WTC11 (cell line): ENCODE data around the gene MTA3. TPM values are rescaled to one million over a fixed set of nuclear protein-coding genes. Genes with fewer than 3 reads are reported as not detected.

Source experiments
- ATAC-seq: fragments of 200-7000 bp; cut with Tn5 transposase; 2 replicates; pipeline ENCODE4 v1.10.0; 2021; ENCODE audit warnings: mild to moderate bottlenecking, moderate library complexity
- CTCF ChIA-PET: fragments of 300-600 bp; sonication (Branson Sonifier 250); formaldehyde crosslinking; loops from one replicate; lab custom pipeline; 2021; ENCODE audit warnings: antibody characterized with exemption; lab: Charles Lee
- POLR2A ChIA-PET: fragments of 350-600 bp; sonication (Branson Sonifier 250); formaldehyde crosslinking; loops from one replicate; lab custom pipeline; 2021; ENCODE audit warnings: antibody characterized with exemption; lab: Charles Lee
- DNase-seq: peaks from one replicate; pipeline ENCODE4 v3.0.0; 2021; ENCODE audit warnings: low spot score
- H3K27ac Mint-ChIP-seq: 2 replicates; pipeline ENCODE4 v1.8.0; 2021; ENCODE audit warnings: mixed read lengths
- H3K27me3 Mint-ChIP-seq: 2 replicates; pipeline ENCODE4 v1.8.0; 2021; ENCODE audit warnings: low read depth, mild to moderate bottlenecking, moderate library complexity, mixed read lengths
- H3K36me3 Mint-ChIP-seq: 2 replicates; pipeline ENCODE4 v1.8.0; 2021; ENCODE audit warnings: mixed read lengths
- H3K4me1 Mint-ChIP-seq: 2 replicates; pipeline ENCODE4 v1.8.0; 2022; ENCODE audit warnings: mixed read lengths
- H3K4me3 Mint-ChIP-seq: 2 replicates; pipeline ENCODE4 v1.8.0; 2021; ENCODE audit warnings: mild to moderate bottlenecking, moderate library complexity, mixed read lengths
- H3K9me3 Mint-ChIP-seq: 2 replicates; pipeline ENCODE4 v1.8.0; 2021; ENCODE audit warnings: mixed read lengths
- AFF4 ChIP-seq: sonication (generic); formaldehyde crosslinking; IDR thresholded peaks from 2 replicates; pipeline ENCODE4 v1.8.1; 2023; ENCODE audit warnings: mild to moderate bottlenecking, missing genetic modification reagents, borderline replicate concordance
- FOXJ3 ChIP-seq: sonication (generic); formaldehyde crosslinking; IDR thresholded peaks from 2 replicates; pipeline ENCODE4 v1.9.0; 2021; ENCODE audit warnings: missing genetic modification reagents, mild to moderate bottlenecking, borderline replicate concordance
- FOXP1 ChIP-seq: sonication (generic); formaldehyde crosslinking; IDR thresholded peaks from 2 replicates; pipeline ENCODE4 v1.8.0; 2022; ENCODE audit warnings: missing genetic modification reagents, mild to moderate bottlenecking, moderate library complexity, borderline replicate concordance
- GABPB1 ChIP-seq: sonication (generic); formaldehyde crosslinking; IDR thresholded peaks from 2 replicates; pipeline ENCODE4 v1.8.1; 2023; ENCODE audit warnings: mild to moderate bottlenecking, missing genetic modification reagents
- JUN ChIP-seq: sonication (generic); formaldehyde crosslinking; IDR thresholded peaks from 2 replicates; pipeline ENCODE4 v1.8.0; 2023; ENCODE audit warnings: mild to moderate bottlenecking, missing genetic modification reagents
- MYBL2 ChIP-seq: sonication (generic); formaldehyde crosslinking; IDR thresholded peaks from 2 replicates; pipeline ENCODE4 v1.8.1; 2023; ENCODE audit warnings: mild to moderate bottlenecking, moderate library complexity, missing genetic modification reagents
- NFE2L1 ChIP-seq: sonication (generic); formaldehyde crosslinking; IDR thresholded peaks from 2 replicates; pipeline ENCODE4 v1.8.1; 2023; ENCODE audit warnings: missing genetic modification reagents
- NR1H2 ChIP-seq: sonication (generic); formaldehyde crosslinking; IDR thresholded peaks from 2 replicates; pipeline ENCODE4 v1.9.0; 2021; ENCODE audit warnings: mild to moderate bottlenecking, moderate library complexity, missing genetic modification reagents
- PRRX2 ChIP-seq: fragments of 250-450 bp; sonication (Bioruptor Pico); IDR thresholded peaks from 2 replicates; pipeline ENCODE4 v1.8.0; 2021; ENCODE audit warnings: mild to moderate bottlenecking
- STAT6 ChIP-seq: sonication (generic); formaldehyde crosslinking; conservative IDR thresholded peaks from 2 replicates; pipeline ENCODE4 v1.8.1; 2023; ENCODE audit warnings: mild to moderate bottlenecking, low read depth, missing genetic modification reagents, moderate library complexity
- TEAD4 ChIP-seq: sonication (generic); formaldehyde crosslinking; IDR thresholded peaks from 2 replicates; pipeline ENCODE4 v1.8.0; 2022; ENCODE audit warnings: mild to moderate bottlenecking, missing genetic modification reagents
- USF2 ChIP-seq: sonication (generic); formaldehyde crosslinking; IDR thresholded peaks from 2 replicates; pipeline ENCODE4 v1.8.1; 2023; ENCODE audit warnings: mild to moderate bottlenecking, missing genetic modification reagents, moderate library complexity
- ZNF396 ChIP-seq: fragments of 250-450 bp; sonication (Bioruptor Pico); IDR thresholded peaks from 2 replicates; pipeline ENCODE4 v1.8.0; 2021; ENCODE audit warnings: mild to moderate bottlenecking, moderate library complexity, borderline replicate concordance
- total RNA-seq: library from RNA; stranded (reverse); gene quantifications from 3 replicates; pipeline ENCODE4 v1.2.3, GENCODE V29; 2021
- TF ChIP-seq, protein P1 (sequence below): fragments of 250-450 bp; sonication (Bioruptor Pico); IDR thresholded peaks from 2 replicates; pipeline ENCODE4 v1.9.0; 2021; ENCODE audit warnings: mild to moderate bottlenecking, borderline replicate concordance
- TF ChIP-seq, protein P2 (sequence below): sonication (generic); formaldehyde crosslinking; IDR thresholded peaks from 2 replicates; pipeline ENCODE4 v1.8.1; 2022; ENCODE audit warnings: mild to moderate bottlenecking, missing genetic modification reagents, moderate library complexity, borderline replicate concordance
- TF ChIP-seq, protein P3 (sequence below): sonication (generic); formaldehyde crosslinking; IDR thresholded peaks from 2 replicates; pipeline ENCODE4 v1.8.0; 2023; ENCODE audit warnings: mild to moderate bottlenecking, missing genetic modification reagents
- TF ChIP-seq, protein P4 (sequence below): sonication (generic); formaldehyde crosslinking; IDR thresholded peaks from 2 replicates; pipeline ENCODE4 v1.8.0; 2022; ENCODE audit warnings: mild to moderate bottlenecking, missing genetic modification reagents

MTA3 gene
- total RNA-seq, 1 experiment from 2014 or later, result 153 TPM

- TF ChIP-seq PRRX2 (CRISPR knock-in tag), result no peak
- TF ChIP-seq TEAD4 (CRISPR knock-in tag), result no peak
- TF ChIP-seq ZNF396 (CRISPR knock-in tag), result no peak
- TF ChIP-seq, protein P1, sequence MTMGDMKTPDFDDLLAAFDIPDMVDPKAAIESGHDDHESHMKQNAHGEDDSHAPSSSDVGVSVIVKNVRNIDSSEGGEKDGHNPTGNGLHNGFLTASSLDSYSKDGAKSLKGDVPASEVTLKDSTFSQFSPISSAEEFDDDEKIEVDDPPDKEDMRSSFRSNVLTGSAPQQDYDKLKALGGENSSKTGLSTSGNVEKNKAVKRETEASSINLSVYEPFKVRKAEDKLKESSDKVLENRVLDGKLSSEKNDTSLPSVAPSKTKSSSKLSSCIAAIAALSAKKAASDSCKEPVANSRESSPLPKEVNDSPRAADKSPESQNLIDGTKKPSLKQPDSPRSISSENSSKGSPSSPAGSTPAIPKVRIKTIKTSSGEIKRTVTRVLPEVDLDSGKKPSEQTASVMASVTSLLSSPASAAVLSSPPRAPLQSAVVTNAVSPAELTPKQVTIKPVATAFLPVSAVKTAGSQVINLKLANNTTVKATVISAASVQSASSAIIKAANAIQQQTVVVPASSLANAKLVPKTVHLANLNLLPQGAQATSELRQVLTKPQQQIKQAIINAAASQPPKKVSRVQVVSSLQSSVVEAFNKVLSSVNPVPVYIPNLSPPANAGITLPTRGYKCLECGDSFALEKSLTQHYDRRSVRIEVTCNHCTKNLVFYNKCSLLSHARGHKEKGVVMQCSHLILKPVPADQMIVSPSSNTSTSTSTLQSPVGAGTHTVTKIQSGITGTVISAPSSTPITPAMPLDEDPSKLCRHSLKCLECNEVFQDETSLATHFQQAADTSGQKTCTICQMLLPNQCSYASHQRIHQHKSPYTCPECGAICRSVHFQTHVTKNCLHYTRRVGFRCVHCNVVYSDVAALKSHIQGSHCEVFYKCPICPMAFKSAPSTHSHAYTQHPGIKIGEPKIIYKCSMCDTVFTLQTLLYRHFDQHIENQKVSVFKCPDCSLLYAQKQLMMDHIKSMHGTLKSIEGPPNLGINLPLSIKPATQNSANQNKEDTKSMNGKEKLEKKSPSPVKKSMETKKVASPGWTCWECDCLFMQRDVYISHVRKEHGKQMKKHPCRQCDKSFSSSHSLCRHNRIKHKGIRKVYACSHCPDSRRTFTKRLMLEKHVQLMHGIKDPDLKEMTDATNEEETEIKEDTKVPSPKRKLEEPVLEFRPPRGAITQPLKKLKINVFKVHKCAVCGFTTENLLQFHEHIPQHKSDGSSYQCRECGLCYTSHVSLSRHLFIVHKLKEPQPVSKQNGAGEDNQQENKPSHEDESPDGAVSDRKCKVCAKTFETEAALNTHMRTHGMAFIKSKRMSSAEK, result no peak
- TF ChIP-seq NFE2L1 (CRISPR knock-in tag), result no peak
- TF ChIP-seq, protein P2, sequence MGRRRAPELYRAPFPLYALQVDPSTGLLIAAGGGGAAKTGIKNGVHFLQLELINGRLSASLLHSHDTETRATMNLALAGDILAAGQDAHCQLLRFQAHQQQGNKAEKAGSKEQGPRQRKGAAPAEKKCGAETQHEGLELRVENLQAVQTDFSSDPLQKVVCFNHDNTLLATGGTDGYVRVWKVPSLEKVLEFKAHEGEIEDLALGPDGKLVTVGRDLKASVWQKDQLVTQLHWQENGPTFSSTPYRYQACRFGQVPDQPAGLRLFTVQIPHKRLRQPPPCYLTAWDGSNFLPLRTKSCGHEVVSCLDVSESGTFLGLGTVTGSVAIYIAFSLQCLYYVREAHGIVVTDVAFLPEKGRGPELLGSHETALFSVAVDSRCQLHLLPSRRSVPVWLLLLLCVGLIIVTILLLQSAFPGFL (CRISPR knock-in tag), result no peak
- TF ChIP-seq STAT6 (CRISPR knock-in tag), result no peak
- no peak for TF ChIP-seq FOXP1 (CRISPR knock-in tag)
- no peak for TF ChIP-seq USF2 (CRISPR knock-in tag)
- TF ChIP-seq MYBL2 (CRISPR knock-in tag), result no peak
- no peak for TF ChIP-seq FOXJ3
Observed at GRCh38 chr2:42757981-42758740, 189.7 kb downstream of the MTA3 start (continued).

DNA sequence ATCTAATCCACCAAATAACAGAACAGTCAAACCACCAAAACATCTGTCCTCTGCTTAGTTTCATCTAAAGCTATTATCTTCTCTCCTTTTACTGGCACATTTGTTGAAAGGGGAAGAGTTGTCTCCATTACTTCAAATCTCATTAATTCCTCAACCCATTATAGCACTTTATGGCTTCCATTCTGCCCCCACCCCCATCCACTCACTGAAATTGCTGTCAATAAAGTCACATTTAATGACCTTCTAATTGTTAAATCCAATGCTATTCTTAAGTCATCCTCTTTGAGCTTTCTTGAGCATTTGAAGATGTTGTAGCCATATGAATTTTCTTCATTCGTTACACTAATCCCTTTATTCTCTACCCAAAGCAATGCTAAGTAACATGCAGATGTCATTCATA is 190.3 kb downstream of the MTA3 start:
- H3K27ac Mint-ChIP-seq, result no peak overlapping the region
- H3K36me3 Mint-ChIP-seq, result peaks cover 3% of the 10 kb centered on the region; the same call in 1 of the 2 replicates
- H3K27me3 Mint-ChIP-seq, result no peaks in the 10 kb centered on the region
- ATAC-seq (no peak), DNase-seq (no peak)
- ChIA-PET CTCF (interaction anchor here (1.0 to 2.0 kb wide), 2 partner anchors 35 to 373 kb away, joined by 3 to 5 read pairs; no protein-coding TSS in a partner anchor), POLR2A (no interaction called here)
- no peaks in the 10 kb centered on the region for H3K9me3 Mint-ChIP-seq
- H3K4me1 Mint-ChIP-seq, result peaks cover 11% of the 10 kb centered on the region
- H3K4me3 Mint-ChIP-seq, result no peak overlapping the region
- TF ChIP-seq, protein P3, sequence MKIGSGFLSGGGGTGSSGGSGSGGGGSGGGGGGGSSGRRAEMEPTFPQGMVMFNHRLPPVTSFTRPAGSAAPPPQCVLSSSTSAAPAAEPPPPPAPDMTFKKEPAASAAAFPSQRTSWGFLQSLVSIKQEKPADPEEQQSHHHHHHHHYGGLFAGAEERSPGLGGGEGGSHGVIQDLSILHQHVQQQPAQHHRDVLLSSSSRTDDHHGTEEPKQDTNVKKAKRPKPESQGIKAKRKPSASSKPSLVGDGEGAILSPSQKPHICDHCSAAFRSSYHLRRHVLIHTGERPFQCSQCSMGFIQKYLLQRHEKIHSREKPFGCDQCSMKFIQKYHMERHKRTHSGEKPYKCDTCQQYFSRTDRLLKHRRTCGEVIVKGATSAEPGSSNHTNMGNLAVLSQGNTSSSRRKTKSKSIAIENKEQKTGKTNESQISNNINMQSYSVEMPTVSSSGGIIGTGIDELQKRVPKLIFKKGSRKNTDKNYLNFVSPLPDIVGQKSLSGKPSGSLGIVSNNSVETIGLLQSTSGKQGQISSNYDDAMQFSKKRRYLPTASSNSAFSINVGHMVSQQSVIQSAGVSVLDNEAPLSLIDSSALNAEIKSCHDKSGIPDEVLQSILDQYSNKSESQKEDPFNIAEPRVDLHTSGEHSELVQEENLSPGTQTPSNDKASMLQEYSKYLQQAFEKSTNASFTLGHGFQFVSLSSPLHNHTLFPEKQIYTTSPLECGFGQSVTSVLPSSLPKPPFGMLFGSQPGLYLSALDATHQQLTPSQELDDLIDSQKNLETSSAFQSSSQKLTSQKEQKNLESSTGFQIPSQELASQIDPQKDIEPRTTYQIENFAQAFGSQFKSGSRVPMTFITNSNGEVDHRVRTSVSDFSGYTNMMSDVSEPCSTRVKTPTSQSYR, result no peak
- TF ChIP-seq NR1H2 (CRISPR knock-in tag) (no peak), JUN (CRISPR knock-in tag) (no peak), TEAD4 (CRISPR knock-in tag) (no peak), AFF4 (CRISPR knock-in tag) (no peak), GABPB1 (CRISPR knock-in tag) (no peak)
- TF ChIP-seq, protein P4, sequence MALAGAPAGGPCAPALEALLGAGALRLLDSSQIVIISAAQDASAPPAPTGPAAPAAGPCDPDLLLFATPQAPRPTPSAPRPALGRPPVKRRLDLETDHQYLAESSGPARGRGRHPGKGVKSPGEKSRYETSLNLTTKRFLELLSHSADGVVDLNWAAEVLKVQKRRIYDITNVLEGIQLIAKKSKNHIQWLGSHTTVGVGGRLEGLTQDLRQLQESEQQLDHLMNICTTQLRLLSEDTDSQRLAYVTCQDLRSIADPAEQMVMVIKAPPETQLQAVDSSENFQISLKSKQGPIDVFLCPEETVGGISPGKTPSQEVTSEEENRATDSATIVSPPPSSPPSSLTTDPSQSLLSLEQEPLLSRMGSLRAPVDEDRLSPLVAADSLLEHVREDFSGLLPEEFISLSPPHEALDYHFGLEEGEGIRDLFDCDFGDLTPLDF, result no peak
